Uterus (tissue), 4 donors: ENCODE data around the gene KIAA0753. TPM values are rescaled to one million over a fixed set of nuclear protein-coding genes. Genes with fewer than 3 reads are reported as not detected.

Experiments used
- DNase-seq, 2 donors: peaks; one replicate each; pipeline ENCODE4 v3.0.0-alpha.2; 2019 to 2020
- H3K27ac ChIP-seq, 2 donors: fragments of 200-600 bp; sonication (generic); 1 replicate in 1 of 2; 2 replicates in 1 of 2; pipeline ENCODE4 v1.5.1; 2016 to 2018
- H3K27me3 ChIP-seq, 2 donors: fragments of 200-600 bp; sonication (generic); one replicate each; pipeline ENCODE4 v1.5.1; 2018 to 2019; ENCODE audit warnings: control low read depth in 1 of 2
- H3K36me3 ChIP-seq, 2 donors: fragments of 200-600 bp; sonication (generic); one replicate each; pipeline ENCODE4 v1.5.1; 2019; ENCODE audit warnings: control low read depth in 1 of 2
- H3K4me1 ChIP-seq, 2 donors: fragments of 200-600 bp; sonication (generic); one replicate each; pipeline ENCODE4 v1.5.1; 2018 to 2019; ENCODE audit warnings: control low read depth in 1 of 2
- H3K4me3 ChIP-seq, 2 donors: fragments of 200-600 bp; sonication (generic); 1 replicate in 1 of 2; 2 replicates in 1 of 2; pipeline ENCODE4 v1.5.1; 2018 to 2019; ENCODE audit warnings: mild to moderate bottlenecking in 1 of 2
- H3K9me3 ChIP-seq, 2 donors: fragments of 200-600 bp; sonication (generic); one replicate each; pipeline ENCODE4 v1.5.1; 2019; ENCODE audit warnings: control low read depth in 1 of 2
- CTCF ChIP-seq, 4 experiments: fragments of 200-600 bp in 2 of 4; fragments of 450-650 bp in 2 of 4; sonication (generic) in 2 of 4; IDR thresholded peaks; one replicate each; pipeline ENCODE4 v1.5.1; 2016 to 2019; ENCODE audit warnings: antibody characterized with exemption in 4 of 4, mild to moderate bottlenecking in 2 of 4, moderate library complexity in 1 of 4
- POLR2A ChIP-seq, 2 donors: fragments of 450-650 bp; IDR thresholded peaks; one replicate each; pipeline ENCODE4 v1.6.1; 2016; ENCODE audit warnings: antibody characterized with exemption in 2 of 2, mild to moderate bottlenecking in 1 of 2, moderate library complexity in 1 of 2
- intact Hi-C: fragments of 100-400 bp; cut with DNase I; formaldehyde crosslinking; loops from one replicate; pipeline ENCODE4 v1.15.1; 2023; ENCODE audit warnings: low total_unique reads
- total RNA-seq, 4 donors: library from RNA; depleted of rRNA in 3 of 4; stranded (reverse); fragments of >200 nt in 3 of 4; gene quantifications; one replicate each; pipeline versions ENCODE4 v1.1.0 to v1.2.4, GENCODE V29; 2014 to 2023
- donor health status: DM: yes; HTN: yes; CAD: no.

The KIAA0753 gene
- total RNA-seq, 4 donors from 2014 or later = 6.2 to 52.3 (median 28.8) TPM

GRCh38 chr17:6536566-6537065 lies 103.9 kb downstream of the KIAA0753 start:
- no peaks in the 10 kb centered on the region for H3K36me3 ChIP-seq
- no peak overlapping the region for H3K27ac ChIP-seq
- TF ChIP-seq POLR2A (IDR thresholded peaks at IDR 0.05) (no peak), CTCF (IDR thresholded peaks at IDR 0.05) (no peak)
- H3K27me3 ChIP-seq = no peaks in the 10 kb centered on the region
- no peak for DNase-seq
- H3K4me3 ChIP-seq = no peak overlapping the region
- intact Hi-C loops = no loop called here
- no peaks in the 10 kb centered on the region for H3K9me3 ChIP-seq
- no peaks in the 10 kb centered on the region for H3K4me1 ChIP-seq

- Histone ChIP-seq H3K4me3 (no peak overlapping the region), H3K9me3 (no peaks in the 10 kb centered on the region), H3K36me3 (no peaks in the 10 kb centered on the region), H3K4me1 (no peaks in the 10 kb centered on the region), H3K27me3 (no peaks in the 10 kb centered on the region), H3K27ac (no peak overlapping the region)
- no peak for TF ChIP-seq POLR2A (IDR thresholded peaks at IDR 0.05)
- TF ChIP-seq CTCF (IDR thresholded peaks at IDR 0.05) = no peak
- intact Hi-C loops = no loop called here
- no peak for DNase-seq
Observed at GRCh38 chr17:6536053-6536452, 104.5 kb downstream of the KIAA0753 start.

- DNase-seq = no peak
- TF ChIP-seq POLR2A (IDR thresholded peaks at IDR 0.05) = no peak
- no peak for TF ChIP-seq CTCF (IDR thresholded peaks at IDR 0.05)
- no peaks in the 10 kb centered on the region for H3K36me3 ChIP-seq
- H3K27me3 ChIP-seq = no peaks in the 10 kb centered on the region
- no peaks in the 10 kb centered on the region for H3K9me3 ChIP-seq
- H3K4me1 ChIP-seq = no peaks in the 10 kb centered on the region
- no peak overlapping the region for H3K27ac ChIP-seq
- intact Hi-C loops = no loop called here
- no peak overlapping the region for H3K4me3 ChIP-seq
Observed at GRCh38 chr17:6534846-6535514, 105.5 kb downstream of the KIAA0753 start.

- H3K4me1 ChIP-seq = no peaks in the 10 kb centered on the region
- no peak for TF ChIP-seq CTCF (IDR thresholded peaks at IDR 0.05)
- no peak for TF ChIP-seq POLR2A (IDR thresholded peaks at IDR 0.05)
- no peaks in the 10 kb centered on the region for H3K27me3 ChIP-seq
- DNase-seq = no peak
- H3K9me3 ChIP-seq = no peaks in the 10 kb centered on the region
- intact Hi-C loops = no loop called here
- H3K36me3 ChIP-seq = no peaks in the 10 kb centered on the region
- H3K27ac ChIP-seq = no peak overlapping the region
- H3K4me3 ChIP-seq = no peak overlapping the region
Observed at GRCh38 chr17:6532441-6532885, 108.0 kb downstream of the KIAA0753 start.

GRCh38 chr17:6531575-6531974 lies 108.9 kb downstream of the KIAA0753 start:
- Histone ChIP-seq H3K9me3 (no peaks in the 10 kb centered on the region), H3K4me3 (no peak overlapping the region), H3K27ac (no peak overlapping the region), H3K4me1 (no peaks in the 10 kb centered on the region), H3K27me3 (no peaks in the 10 kb centered on the region), H3K36me3 (no peaks in the 10 kb centered on the region)
- TF ChIP-seq POLR2A (IDR thresholded peaks at IDR 0.05) (no peak), CTCF (IDR thresholded peaks at IDR 0.05) (no peak)
- DNase-seq = no peak
- intact Hi-C loops = no loop called here
